ENCODE measurements around the gene USH2A.

DNA sequence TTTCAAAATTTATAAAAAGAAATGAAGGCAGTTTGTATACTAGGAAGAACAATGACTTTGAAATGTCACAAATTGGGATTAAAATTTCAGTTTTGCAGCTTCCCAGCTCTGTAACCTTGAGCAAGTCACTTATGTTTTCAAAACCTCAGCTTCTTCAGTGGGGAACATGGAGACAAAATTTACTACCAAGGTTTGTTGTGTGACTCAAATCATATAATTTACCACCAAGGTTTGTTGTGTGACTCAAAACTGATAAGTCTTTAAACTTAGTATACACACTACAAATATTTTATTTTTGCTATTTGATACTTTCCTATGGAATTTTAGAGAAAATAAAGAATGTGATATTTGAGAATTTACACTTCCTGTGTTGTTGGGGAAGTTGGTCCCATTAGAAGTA is 636.3 kb downstream of the USH2A start:
- TF ChIP-seq, protein P1, sequence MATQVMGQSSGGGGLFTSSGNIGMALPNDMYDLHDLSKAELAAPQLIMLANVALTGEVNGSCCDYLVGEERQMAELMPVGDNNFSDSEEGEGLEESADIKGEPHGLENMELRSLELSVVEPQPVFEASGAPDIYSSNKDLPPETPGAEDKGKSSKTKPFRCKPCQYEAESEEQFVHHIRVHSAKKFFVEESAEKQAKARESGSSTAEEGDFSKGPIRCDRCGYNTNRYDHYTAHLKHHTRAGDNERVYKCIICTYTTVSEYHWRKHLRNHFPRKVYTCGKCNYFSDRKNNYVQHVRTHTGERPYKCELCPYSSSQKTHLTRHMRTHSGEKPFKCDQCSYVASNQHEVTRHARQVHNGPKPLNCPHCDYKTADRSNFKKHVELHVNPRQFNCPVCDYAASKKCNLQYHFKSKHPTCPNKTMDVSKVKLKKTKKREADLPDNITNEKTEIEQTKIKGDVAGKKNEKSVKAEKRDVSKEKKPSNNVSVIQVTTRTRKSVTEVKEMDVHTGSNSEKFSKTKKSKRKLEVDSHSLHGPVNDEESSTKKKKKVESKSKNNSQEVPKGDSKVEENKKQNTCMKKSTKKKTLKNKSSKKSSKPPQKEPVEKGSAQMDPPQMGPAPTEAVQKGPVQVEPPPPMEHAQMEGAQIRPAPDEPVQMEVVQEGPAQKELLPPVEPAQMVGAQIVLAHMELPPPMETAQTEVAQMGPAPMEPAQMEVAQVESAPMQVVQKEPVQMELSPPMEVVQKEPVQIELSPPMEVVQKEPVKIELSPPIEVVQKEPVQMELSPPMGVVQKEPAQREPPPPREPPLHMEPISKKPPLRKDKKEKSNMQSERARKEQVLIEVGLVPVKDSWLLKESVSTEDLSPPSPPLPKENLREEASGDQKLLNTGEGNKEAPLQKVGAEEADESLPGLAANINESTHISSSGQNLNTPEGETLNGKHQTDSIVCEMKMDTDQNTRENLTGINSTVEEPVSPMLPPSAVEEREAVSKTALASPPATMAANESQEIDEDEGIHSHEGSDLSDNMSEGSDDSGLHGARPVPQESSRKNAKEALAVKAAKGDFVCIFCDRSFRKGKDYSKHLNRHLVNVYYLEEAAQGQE (IDR thresholded peaks at IDR 0.05), result no peak
- TF ChIP-seq HOXB5 (CRISPR knock-in tag; IDR thresholded peaks at IDR 0.05) (no peak), HOXA7 (CRISPR knock-in tag; IDR thresholded peaks at IDR 0.05) (no peak), HDAC2 (IDR thresholded peaks at IDR 0.05) (no peak)
